Esophagus muscularis mucosa (tissue), 3 donors: ENCODE measurements around the gene NUP43.
"Not testable (repeated sequence)": the region's sequence is repeated elsewhere in the genome, so short reads cannot be mapped to it uniquely, and the experiment has no call there.

Experiments
- POLR2A ChIP-seq: fragments of 450-650 bp; IDR thresholded peaks from one replicate; pipeline ENCODE4 v1.6.1; 2017; ENCODE audit warnings: antibody characterized with exemption, moderate library complexity, mild to moderate bottlenecking, low read depth
- POLR2AphosphoS5 ChIP-seq, 2 donors: sonication (generic); formaldehyde crosslinking; IDR thresholded peaks; one replicate each; pipeline ENCODE4 v1.6.1; 2017; ENCODE audit warnings: antibody characterized with exemption in 2 of 2
- TF ChIP-seq, protein P1 (sequence below), 3 experiments: fragments of 200-600 bp in 2 of 3; fragments of 450-650 bp in 1 of 3; sonication (generic) in 2 of 3; IDR thresholded peaks; one replicate each; pipeline ENCODE4 v1.5.1; 2017 to 2019; ENCODE audit warnings: antibody characterized with exemption in 3 of 3, mild to moderate bottlenecking in 2 of 3, moderate library complexity in 1 of 3

DNA sequence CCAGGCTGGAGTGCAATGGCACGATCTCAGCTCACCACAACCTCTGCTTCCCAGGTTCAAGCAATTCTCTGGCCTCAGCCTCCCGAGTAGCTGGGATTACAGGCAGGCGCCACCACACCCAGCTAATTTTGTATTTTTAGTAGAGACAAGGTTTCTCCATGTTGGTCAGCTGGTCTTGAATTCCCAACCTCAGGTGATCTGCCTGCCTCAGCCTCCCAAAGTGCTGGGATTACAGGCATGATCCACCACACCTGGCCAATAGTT, 7.0 kb upstream of the NUP43 start:
- TF ChIP-seq, protein P1, sequence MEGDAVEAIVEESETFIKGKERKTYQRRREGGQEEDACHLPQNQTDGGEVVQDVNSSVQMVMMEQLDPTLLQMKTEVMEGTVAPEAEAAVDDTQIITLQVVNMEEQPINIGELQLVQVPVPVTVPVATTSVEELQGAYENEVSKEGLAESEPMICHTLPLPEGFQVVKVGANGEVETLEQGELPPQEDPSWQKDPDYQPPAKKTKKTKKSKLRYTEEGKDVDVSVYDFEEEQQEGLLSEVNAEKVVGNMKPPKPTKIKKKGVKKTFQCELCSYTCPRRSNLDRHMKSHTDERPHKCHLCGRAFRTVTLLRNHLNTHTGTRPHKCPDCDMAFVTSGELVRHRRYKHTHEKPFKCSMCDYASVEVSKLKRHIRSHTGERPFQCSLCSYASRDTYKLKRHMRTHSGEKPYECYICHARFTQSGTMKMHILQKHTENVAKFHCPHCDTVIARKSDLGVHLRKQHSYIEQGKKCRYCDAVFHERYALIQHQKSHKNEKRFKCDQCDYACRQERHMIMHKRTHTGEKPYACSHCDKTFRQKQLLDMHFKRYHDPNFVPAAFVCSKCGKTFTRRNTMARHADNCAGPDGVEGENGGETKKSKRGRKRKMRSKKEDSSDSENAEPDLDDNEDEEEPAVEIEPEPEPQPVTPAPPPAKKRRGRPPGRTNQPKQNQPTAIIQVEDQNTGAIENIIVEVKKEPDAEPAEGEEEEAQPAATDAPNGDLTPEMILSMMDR (IDR thresholded peaks at IDR 0.05), result not testable (repeated sequence)
- TF ChIP-seq POLR2A; POLR2AphosphoS5 (IDR thresholded peaks at IDR 0.05): not testable (repeated sequence)
